IPS DF 6.9 (cell line): ENCODE data around the gene SENP1.
A peak's percentile ranks its signal among the peaks of the same experiment; 100 is the strongest.

Experiments used
- DNase-seq: peaks from one replicate; pipeline ENCODE4 v3.0.0-alpha.2; 2013; ENCODE audit warnings: low read depth, low spot score
- H3K27ac ChIP-seq: one replicate; pipeline ENCODE4 v1.5.1; 2013; ENCODE audit warnings: low read length, control low read depth
- H3K27me3 ChIP-seq: 2 replicates; pipeline ENCODE4 v1.6.1; 2013; ENCODE audit warnings: mild to moderate bottlenecking, low read length; ENCODE audit not compliant: control insufficient read depth, insufficient read depth
- H3K36me3 ChIP-seq: 2 replicates; pipeline ENCODE4 v1.6.1; 2013; ENCODE audit warnings: low read length; ENCODE audit not compliant: control insufficient read depth, insufficient read depth
- H3K4me1 ChIP-seq: 2 replicates; pipeline ENCODE4 v1.6.1; 2013; ENCODE audit warnings: low read length; ENCODE audit not compliant: control insufficient read depth, insufficient read depth
- H3K4me3 ChIP-seq: 2 replicates; pipeline ENCODE4 v1.5.1; 2013; ENCODE audit warnings: mild to moderate bottlenecking, low read length
- H3K9me3 ChIP-seq: 2 replicates; pipeline ENCODE4 v1.6.1; 2013; ENCODE audit warnings: low read length, inconsistent platforms; ENCODE audit not compliant: control insufficient read depth, insufficient read depth
- WGBS: extraction: QIAGEN DNeasy Blood & Tissue Kit; methylation state at CpG from one replicate; pipeline ENCODE4 v1.1.7; 2013; ENCODE audit warnings: mixed read lengths, missing lambda C conversion rate; ENCODE audit not compliant: insufficient read length, insufficient coverage; 5-methylcytosine and 5-hydroxymethylcytosine counted together

SENP1 gene

GRCh38 chr12:48000878-48001504 is 104.9 kb downstream of the SENP1 start:
- Histone ChIP-seq H3K27me3 (peaks cover 70% of the 10 kb centered on the region), H3K4me3 (peak overlapping the region; percentile 21; the same call in 1 of the 2 replicates), H3K27ac (no peak overlapping the region), H3K36me3 (no peaks in the 10 kb centered on the region), H3K9me3 (no peaks in the 10 kb centered on the region), H3K4me1 (peaks cover 7% of the 10 kb centered on the region)
- no CpG with 5 or more reads among the region's 18 CpGs for WGBS
- no peak for DNase-seq

GRCh38 chr12:47999816-48000215 is 106.1 kb downstream of the SENP1 start:
- Histone ChIP-seq H3K27ac (no peak overlapping the region), H3K4me1 (peaks cover 7% of the 10 kb centered on the region), H3K27me3 (peaks cover 60% of the 10 kb centered on the region), H3K4me3 (no peak overlapping the region), H3K9me3 (no peaks in the 10 kb centered on the region), H3K36me3 (no peaks in the 10 kb centered on the region)
- DNase-seq: no peak
- WGBS: no CpG with 5 or more reads among the region's 9 CpGs

- H3K4me1 ChIP-seq: no peaks in the 10 kb centered on the region
- no peak overlapping the region for H3K27ac ChIP-seq
- no CpG with 5 or more reads among the region's 3 CpGs for WGBS
- peaks cover 41% of the 10 kb centered on the region for H3K27me3 ChIP-seq
- no peaks in the 10 kb centered on the region for H3K9me3 ChIP-seq
- no peak for DNase-seq
- H3K4me3 ChIP-seq: no peak overlapping the region
- no peaks in the 10 kb centered on the region for H3K36me3 ChIP-seq
Measured at GRCh38 chr12:47997321-47997720, 108.6 kb downstream of the SENP1 start.

- DNase-seq: no peak
- Histone ChIP-seq H3K27ac (no peak overlapping the region), H3K4me3 (no peak overlapping the region), H3K27me3 (peaks cover 35% of the 10 kb centered on the region), H3K4me1 (no peaks in the 10 kb centered on the region), H3K9me3 (no peaks in the 10 kb centered on the region), H3K36me3 (no peaks in the 10 kb centered on the region)
- WGBS: no CpG with 5 or more reads among the region's 4 CpGs
Measured at GRCh38 chr12:47995981-47996401, 109.9 kb downstream of the SENP1 start.

GRCh38 chr12:47993491-47993890 is 112.4 kb downstream of the SENP1 start:
- DNase-seq: no peak
- Histone ChIP-seq H3K4me1 (0 out of 2 replicates have a peak, but pooled peaks cover 1% of the 10 kb centered on the region), H3K27me3 (peaks cover 13% of the 10 kb centered on the region; the same call in 1 of the 2 replicates), H3K4me3 (no peak overlapping the region), H3K9me3 (no peaks in the 10 kb centered on the region), H3K27ac (no peak overlapping the region), H3K36me3 (no peaks in the 10 kb centered on the region)
- no CpG with 5 or more reads among the region's 5 CpGs for WGBS
